GM18508 (cell line): Measurements from ENCODE around the gene CACNG5.

ENCODE experiments used
- ATAC-seq: cut with Tn5 transposase; IDR thresholded peaks from one replicate; pipeline ENCODE4 v1.9.1; 2021; ENCODE audit warnings: moderate number of reproducible peaks; ENCODE audit not compliant: insufficient read depth, unreplicated experiment

The CACNG5 gene

GRCh38 chr17:66819466-66819865 lies 15.5 kb upstream of the CACNG5 start:
- ATAC-seq: no peak

GRCh38 chr17:66822009-66822408 lies 12.9 kb upstream of the CACNG5 start:
- ATAC-seq: no peak

- ATAC-seq: no peak
These were observed 8.1 kb upstream of the CACNG5 start for GRCh38 chr17:66826856-66827255.

GRCh38 chr17:66829386-66829864 lies 5.5 kb upstream of the CACNG5 start:
- ATAC-seq: no peak

GRCh38 chr17:66829883-66830282 lies 5.0 kb upstream of the CACNG5 start:
- no peak for ATAC-seq

- ATAC-seq: no peak
These were observed 4.5 kb upstream of the CACNG5 start for GRCh38 chr17:66830451-66830850.

GRCh38 chr17:66831383-66832210 lies 3.3 kb upstream of the CACNG5 start:
- ATAC-seq: no peak

GRCh38 chr17:66833201-66833600 lies 1.7 kb upstream of the CACNG5 start:
- no peak for ATAC-seq

- no peak for ATAC-seq
These were observed 445 bp upstream of the CACNG5 start for GRCh38 chr17:66834426-66834918.

GRCh38 chr17:66835476-66835875 lies 559 bp downstream of the CACNG5 start:
- ATAC-seq: no peak

GRCh38 chr17:66836063-66837005 lies 1.4 kb downstream of the CACNG5 start:
- ATAC-seq: no peak

- ATAC-seq: no peak
These were observed 2.3 kb downstream of the CACNG5 start for GRCh38 chr17:66837226-66837625.

GRCh38 chr17:66837885-66838665 lies 3.2 kb downstream of the CACNG5 start:
- no peak for ATAC-seq

- no peak for ATAC-seq
These were observed 4.7 kb downstream of the CACNG5 start for GRCh38 chr17:66839616-66840015.

GRCh38 chr17:66840061-66840460 lies 5.1 kb downstream of the CACNG5 start:
- ATAC-seq: no peak

- no peak for ATAC-seq
These were observed 6.4 kb downstream of the CACNG5 start for GRCh38 chr17:66841328-66841727.

GRCh38 chr17:66841744-66842143 lies 6.8 kb downstream of the CACNG5 start:
- no peak for ATAC-seq

- no peak for ATAC-seq
These were observed 7.6 kb downstream of the CACNG5 start for GRCh38 chr17:66842505-66842904.

GRCh38 chr17:66842959-66843358 lies 8.0 kb downstream of the CACNG5 start:
- ATAC-seq: no peak

GRCh38 chr17:66843627-66844026 lies 8.7 kb downstream of the CACNG5 start:
- no peak for ATAC-seq
